Pulmonary artery endothelial cell (primary cell): ENCODE data around the gene UBR7. TPM values are rescaled to one million over a fixed set of nuclear protein-coding genes. Genes with fewer than 3 reads are reported as not detected.
"Not testable (repeated sequence)": the region's sequence is repeated elsewhere in the genome, so short reads cannot be mapped to it uniquely, and the experiment has no call there.

Experiments
- DNase-seq: peaks from one replicate; pipeline ENCODE4 v3.0.0-alpha.2; 2011; ENCODE audit warnings: low read depth, low spot score
- total RNA-seq: library from RNA; depleted of rRNA; stranded (reverse); fragments of >200 nt; gene quantifications from 2 replicates; pipeline ENCODE4 v1.2.3, GENCODE V29; 2014

UBR7 gene
- total RNA-seq: 46.1 and 80.3 TPM in 2 replicates

GRCh38 chr14:93206793-93207467 lies at the start of gene UBR7, which contains the start of gene GON7:
Gene UBR7 (plus strand): TSS chr14:93207256. CDS start chr14:93207292, 36 bp downstream.
Gene GON7 (minus strand): TSS chr14:93207065. CDS start chr14:93207037, 28 bp downstream.
- DNase-seq: peak; percentile 84

- DNase-seq: not testable (repeated sequence)
Observed at GRCh38 chr14:93158349-93158748, 48.7 kb upstream of the UBR7 start.

- not testable (repeated sequence) for DNase-seq
Observed at GRCh38 chr14:93159625-93160352, 47.3 kb upstream of the UBR7 start.

GRCh38 chr14:93160353-93160801 lies 46.7 kb upstream of the UBR7 start:
- no peak for DNase-seq

GRCh38 chr14:93161411-93161940 lies 45.6 kb upstream of the UBR7 start:
- no peak for DNase-seq

GRCh38 chr14:93163564-93163963 lies 43.5 kb upstream of the UBR7 start:
- no peak for DNase-seq

GRCh38 chr14:93165271-93166265 lies 41.5 kb upstream of the UBR7 start:
- DNase-seq: not testable (repeated sequence)

- not testable (repeated sequence) for DNase-seq
Observed at GRCh38 chr14:93168610-93169009, 38.4 kb upstream of the UBR7 start.

GRCh38 chr14:93169619-93170018 lies 37.4 kb upstream of the UBR7 start:
- DNase-seq: not testable (repeated sequence)

- not testable (repeated sequence) for DNase-seq
Observed at GRCh38 chr14:93170141-93170540, 36.9 kb upstream of the UBR7 start.

GRCh38 chr14:93171376-93171775 lies 35.7 kb upstream of the UBR7 start:
- no peak for DNase-seq

GRCh38 chr14:93173943-93174395 lies 33.1 kb upstream of the UBR7 start:
- DNase-seq: no peak

- not testable (repeated sequence) for DNase-seq
Observed at GRCh38 chr14:93174731-93175130, 32.3 kb upstream of the UBR7 start.

GRCh38 chr14:93175492-93175891 lies 31.6 kb upstream of the UBR7 start:
- no peak for DNase-seq

GRCh38 chr14:93183596-93184317 lies 23.3 kb upstream of the UBR7 start:
- DNase-seq: no peak

GRCh38 chr14:93184391-93185348 lies 22.4 kb upstream of the UBR7 start, which contains the start of the genes LYSET and MOAP1:
Gene LYSET (plus strand): TSS chr14:93185317. CDS start chr14:93185406, 89 bp downstream.
Gene MOAP1 (minus strand): TSS chr14:93184897. CDS start chr14:93184242, 655 bp downstream.
- DNase-seq: peak; percentile 60

- DNase-seq: no peak
Observed at GRCh38 chr14:93185349-93185720, 21.7 kb upstream of the UBR7 start.

- DNase-seq: no peak
Observed at GRCh38 chr14:93186466-93186865, 20.6 kb upstream of the UBR7 start.

- DNase-seq: no peak
Observed at GRCh38 chr14:93186956-93187355, 20.1 kb upstream of the UBR7 start.
